ENCODE measurements around the gene KCNK13.

KCNK13 gene

GRCh38 chr14:90132821-90133570 is 71.2 kb downstream of the KCNK13 start:
- FAIRE-seq = no peak

- FAIRE-seq = no peak
Measured at GRCh38 chr14:90136904-90137303, 75.1 kb downstream of the KCNK13 start.

DNA sequence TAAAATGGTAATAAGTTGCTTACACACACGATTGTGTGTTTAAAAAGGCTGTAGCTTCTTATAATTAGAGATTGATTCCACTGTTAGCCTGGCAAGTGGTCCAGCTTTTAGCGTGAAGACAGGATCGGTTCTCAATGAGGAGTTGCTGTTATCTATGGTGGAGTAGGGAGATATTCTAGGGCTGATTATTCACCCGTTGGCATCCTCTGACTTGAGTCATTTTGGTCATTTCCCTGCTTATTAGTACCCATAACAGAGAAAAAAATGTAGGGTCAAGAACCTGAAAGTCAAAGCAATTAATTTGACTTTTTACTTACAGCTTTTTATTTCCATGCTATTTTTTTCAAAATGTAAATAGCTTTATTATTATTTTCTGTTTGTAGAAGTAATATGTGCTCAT is 76.0 kb downstream of the KCNK13 start:
- FAIRE-seq = no peak

DNA sequence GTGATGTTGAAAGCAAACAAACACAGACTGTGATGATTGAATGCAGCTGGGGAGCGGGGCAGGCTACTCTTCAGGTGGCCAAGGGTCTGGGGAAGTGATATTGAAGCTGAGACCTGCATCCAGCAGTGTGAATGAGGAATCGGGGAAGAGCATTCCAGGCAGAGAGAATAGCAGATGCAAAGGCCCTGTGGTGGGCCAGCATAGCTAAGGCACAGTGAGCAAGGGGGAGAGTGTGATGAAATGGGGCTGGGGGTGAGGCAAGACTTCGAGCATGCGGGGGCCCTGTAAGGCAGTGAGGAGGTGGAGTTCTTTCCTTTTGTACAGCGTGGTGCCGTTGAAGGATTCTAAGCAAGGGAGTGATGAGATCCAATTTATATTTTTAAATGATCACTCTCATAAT is 77.4 kb downstream of the KCNK13 start:
- no peak for FAIRE-seq

- no peak for FAIRE-seq
Measured at GRCh38 chr14:90140298-90140955, 78.6 kb downstream of the KCNK13 start.

- FAIRE-seq = no peak
Measured at GRCh38 chr14:90140956-90141316, 79.1 kb downstream of the KCNK13 start.

DNA sequence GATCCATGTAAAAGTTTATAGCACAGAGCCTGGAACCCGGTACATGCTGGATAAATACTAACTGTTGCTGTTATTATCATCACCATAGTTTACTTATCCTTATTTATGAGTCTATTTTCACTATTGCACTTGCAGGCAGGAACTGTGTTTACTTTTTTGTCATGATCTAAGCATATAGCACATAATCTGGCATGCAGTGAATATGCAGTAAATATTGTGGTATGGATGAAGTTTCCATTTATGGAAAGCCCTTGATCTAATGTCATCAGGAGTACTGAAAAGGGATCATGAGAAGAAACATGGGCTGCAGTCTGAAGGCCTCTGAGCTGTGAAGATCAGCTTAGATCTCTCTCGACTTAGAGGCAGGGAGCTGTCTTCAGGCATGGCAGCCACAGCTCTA is 91.6 kb downstream of the KCNK13 start:
- no peak for FAIRE-seq

DNA sequence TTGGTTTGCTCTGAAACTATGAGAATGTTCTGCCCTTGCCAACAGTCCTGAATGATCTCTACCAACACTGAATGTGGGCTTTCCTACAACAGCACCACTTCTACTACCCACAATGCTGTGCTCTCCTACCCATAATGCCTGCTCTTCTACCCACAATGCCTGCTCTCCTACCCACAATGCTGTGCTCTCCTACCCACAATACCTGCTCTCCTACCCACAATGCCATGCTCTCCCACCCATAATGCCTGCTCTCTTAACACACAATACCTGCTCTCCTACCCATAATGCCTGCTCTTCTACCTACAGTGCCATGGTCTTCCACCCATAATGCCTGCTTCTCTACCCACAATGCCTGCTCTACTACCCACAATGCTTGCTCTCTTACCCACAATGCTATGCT is 92.3 kb downstream of the KCNK13 start:
- no peak for FAIRE-seq

DNA sequence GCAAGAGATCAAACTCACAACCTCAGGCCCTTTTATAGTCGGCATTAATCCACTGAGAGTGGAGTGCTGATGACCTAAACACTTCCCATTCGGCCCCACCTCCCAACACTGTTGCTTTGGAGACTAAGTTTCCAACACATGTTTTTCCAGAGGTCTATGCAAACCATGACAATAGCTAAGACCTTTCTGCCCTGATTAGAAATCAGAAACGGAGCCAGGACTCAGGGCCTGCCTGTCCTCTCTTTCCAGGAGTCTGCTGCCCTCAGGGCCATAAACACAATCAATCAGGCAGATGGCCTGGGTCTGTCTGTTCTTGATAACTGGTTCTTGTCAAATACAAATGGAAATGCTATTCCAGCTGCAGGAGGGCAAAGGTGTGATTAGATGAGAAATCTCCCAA is 97.4 kb downstream of the KCNK13 start:
- FAIRE-seq = no peak

- FAIRE-seq = no peak
Measured at GRCh38 chr14:90159688-90160087, 97.9 kb downstream of the KCNK13 start.

GRCh38 chr14:90161129-90161528 is 99.3 kb downstream of the KCNK13 start:
- no peak for FAIRE-seq

GRCh38 chr14:90168425-90169105 is 106.8 kb downstream of the KCNK13 start:
- FAIRE-seq = no peak

DNA sequence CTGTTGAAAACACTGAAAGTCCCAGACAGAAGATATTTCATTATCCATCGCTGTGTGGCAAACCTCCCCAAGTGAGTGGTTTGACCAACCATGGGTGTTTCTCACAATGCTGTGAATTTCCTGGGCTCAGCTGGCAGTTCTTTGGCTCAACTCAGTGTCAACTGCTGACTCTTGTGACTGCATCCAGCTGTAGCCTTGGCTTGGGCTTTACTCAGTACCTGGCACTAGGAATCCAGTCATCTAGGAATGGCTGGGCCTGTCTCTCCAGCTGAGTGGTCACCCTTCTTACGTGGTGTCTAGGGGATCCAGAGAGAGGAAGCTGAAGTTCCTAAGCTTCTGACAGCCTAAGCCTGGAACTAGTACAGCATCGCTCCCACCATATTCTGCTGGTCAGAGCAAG is 113.8 kb downstream of the KCNK13 start:
- no peak for FAIRE-seq

DNA sequence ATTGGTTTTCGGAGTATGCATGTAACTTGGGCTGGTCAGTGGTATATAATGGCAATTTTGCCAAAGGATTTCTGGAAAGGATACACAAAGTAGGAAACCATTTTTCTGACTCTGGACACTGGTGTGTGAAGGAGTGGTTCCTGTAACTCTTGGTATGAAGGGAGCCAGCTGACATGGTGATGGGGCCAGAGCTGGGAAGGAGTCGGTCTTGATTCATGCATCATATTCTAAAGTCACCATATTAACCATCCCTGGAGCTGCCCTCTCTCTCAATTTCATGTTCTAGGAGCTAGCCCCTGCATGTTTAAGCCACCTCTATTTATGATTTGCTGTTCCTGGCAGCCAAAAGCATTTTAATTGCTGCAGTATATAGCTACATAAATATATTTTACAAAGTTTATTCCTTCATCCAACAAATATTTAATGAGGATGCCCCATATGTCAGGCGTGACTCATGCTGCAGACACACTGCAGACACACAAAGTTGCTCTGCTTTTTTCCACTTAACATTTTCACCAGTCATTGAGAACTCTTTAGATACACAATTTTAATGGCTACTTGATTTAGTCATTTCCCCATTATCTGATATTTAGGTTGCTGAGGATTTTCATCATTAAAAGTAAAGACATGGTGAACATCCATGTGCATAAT is 115.9 kb downstream of the KCNK13 start:
- no peak for FAIRE-seq

GRCh38 chr14:90179357-90179756 is 117.6 kb downstream of the KCNK13 start:
- FAIRE-seq = no peak

- FAIRE-seq = no peak
Measured at GRCh38 chr14:90179809-90180779, 118.3 kb downstream of the KCNK13 start.

- no peak for FAIRE-seq
Measured at GRCh38 chr14:90184094-90184493, 122.3 kb downstream of the KCNK13 start.

DNA sequence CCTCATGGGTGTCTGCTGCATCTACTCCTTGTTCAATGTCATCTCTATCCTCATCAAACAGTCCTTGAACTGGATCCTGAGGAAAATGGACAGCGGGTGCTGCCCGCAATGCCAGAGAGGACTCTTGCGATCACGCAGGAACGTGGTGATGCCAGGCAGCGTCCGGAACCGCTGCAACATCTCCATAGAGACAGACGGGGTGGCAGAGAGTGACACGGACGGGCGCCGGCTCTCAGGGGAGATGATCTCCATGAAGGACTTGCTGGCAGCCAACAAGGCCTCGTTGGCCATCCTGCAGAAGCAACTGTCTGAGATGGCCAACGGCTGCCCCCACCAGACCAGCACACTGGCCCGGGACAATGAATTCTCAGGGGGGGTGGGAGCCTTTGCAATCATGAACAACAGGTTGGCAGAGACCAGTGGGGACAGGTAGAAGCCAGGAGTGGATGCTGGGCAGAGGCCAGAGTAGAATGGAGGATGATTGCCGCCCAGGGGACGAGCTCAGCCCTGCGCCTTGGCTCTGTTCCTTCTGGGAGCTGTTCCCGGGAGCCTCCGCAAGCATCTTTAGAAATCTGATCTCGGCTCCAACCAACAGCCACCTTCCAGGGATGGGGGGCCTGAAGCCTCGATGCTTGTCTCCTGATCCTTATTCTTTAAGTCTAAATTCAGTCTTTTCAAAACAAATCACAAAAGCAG is 122.9 kb downstream of the KCNK13 start:
- FAIRE-seq = no peak

- FAIRE-seq = no peak
Measured at GRCh38 chr14:90188588-90188987, 126.8 kb downstream of the KCNK13 start.

DNA sequence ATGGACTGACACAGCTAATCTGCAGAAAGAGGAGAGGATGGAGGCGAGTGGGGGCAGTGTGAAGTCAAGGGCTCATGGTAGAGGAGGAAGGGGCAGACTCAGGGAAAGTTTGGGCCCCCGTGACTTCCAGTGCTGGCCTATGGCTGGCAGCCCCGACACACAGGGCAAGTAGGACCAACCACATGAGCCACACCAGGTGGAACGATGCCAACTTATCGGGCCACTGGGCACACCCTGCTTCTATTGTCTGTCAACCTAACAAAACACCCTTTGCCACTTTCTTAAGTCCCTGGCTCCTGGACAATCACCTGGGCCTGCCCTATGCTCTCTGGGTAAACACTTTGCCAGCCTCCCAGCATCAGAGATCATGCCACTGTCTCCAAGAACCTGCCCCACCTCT is 129.4 kb downstream of the KCNK13 start:
- no peak for FAIRE-seq

GRCh38 chr14:90191585-90191984 is 129.8 kb downstream of the KCNK13 start:
- no peak for FAIRE-seq

GRCh38 chr14:90193925-90194324 is 132.1 kb downstream of the KCNK13 start:
- FAIRE-seq = no peak
